T-helper 17 cell (primary cell): Measurements from ENCODE around the gene RBP5. TPM values are rescaled to one million over a fixed set of nuclear protein-coding genes. Genes with fewer than 3 reads are reported as not detected.
A peak's percentile ranks its signal among the peaks of the same experiment; 100 is the strongest.

ENCODE experiments used
- ATAC-seq: fragments of 150-1000 bp; cut with Tn5 transposase; 2 replicates; pipeline ENCODE4 v1.10.0; 2021; ENCODE audit warnings: mild to moderate bottlenecking, moderate library complexity
- DNase-seq, 3 donors: peaks; one replicate each; pipeline versions ENCODE4 v3.0.0 to v3.0.0-alpha.2; 2020 to 2021
- H3K9me3 ChIP-seq: one replicate; pipeline ENCODE4 v1.7.0; 2013; ENCODE audit warnings: low read length, mild to moderate bottlenecking; ENCODE audit not compliant: control insufficient read depth, poor library complexity, severe bottlenecking
- H3K27ac Mint-ChIP-seq: one replicate; pipeline ENCODE4 v1.8.0; 2022; ENCODE audit warnings: mild to moderate bottlenecking, moderate library complexity, mixed read lengths
- H3K27me3 Mint-ChIP-seq: one replicate; pipeline ENCODE4 v1.8.0; 2022; ENCODE audit warnings: mixed read lengths
- H3K36me3 Mint-ChIP-seq: one replicate; pipeline ENCODE4 v1.8.0; 2022; ENCODE audit warnings: low read depth, mixed read lengths
- H3K4me1 Mint-ChIP-seq: one replicate; pipeline ENCODE4 v1.8.0; 2022; ENCODE audit warnings: mild to moderate bottlenecking, mixed read lengths
- H3K4me3 Mint-ChIP-seq: one replicate; pipeline ENCODE4 v1.8.0; 2022; ENCODE audit warnings: mild to moderate bottlenecking, moderate library complexity, mixed read lengths
- total RNA-seq, 4 donors: library from RNA in 2 of 4; stranded (reverse) in 2 of 4; gene quantifications; one replicate each; pipeline ENCODE4 v1.2.3 and lab custom pipeline; 2022 to 2026

RBP5 gene
- total RNA-seq, 2 donors from 2014 or later, result not detected

DNA sequence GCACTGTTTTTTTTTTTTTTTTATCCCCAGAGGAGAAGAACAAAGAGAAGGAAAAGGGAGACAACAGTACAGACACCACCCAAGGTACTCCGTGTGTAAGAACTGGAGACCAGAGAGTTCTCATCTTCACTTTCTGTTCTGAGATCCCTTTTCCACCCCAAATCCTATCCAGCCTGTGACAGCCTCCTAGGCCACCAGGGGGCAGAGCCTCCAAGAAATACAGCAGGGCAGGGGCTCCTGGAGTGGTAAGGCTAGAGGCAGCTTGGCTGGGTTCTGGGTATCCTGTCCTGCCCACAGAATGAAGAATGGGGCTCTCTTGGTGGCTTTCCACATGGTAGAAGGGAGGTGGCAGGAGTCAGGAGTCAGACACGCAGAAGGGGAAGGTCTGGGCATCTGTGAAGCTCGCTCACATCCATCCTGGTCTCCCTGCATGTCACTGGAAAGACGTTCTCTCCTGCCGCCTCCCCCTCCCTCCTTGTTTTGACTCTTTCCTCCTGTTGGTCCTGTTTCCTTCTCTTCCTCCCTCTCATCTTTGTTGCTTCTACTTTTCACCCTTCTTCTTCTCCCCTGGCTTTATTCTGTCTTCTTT, 13.5 kb upstream of the RBP5 start:
- peak in 2 of 3 donors; percentile 24 to 46 for DNase-seq
- Mint-ChIP-seq H3K4me3 (no peak overlapping the region), H3K27me3 (no peaks in the 10 kb centered on the region), H3K27ac (peak overlapping the region; percentile 32), H3K36me3 (peaks cover 31% of the 10 kb centered on the region), H3K4me1 (peaks cover 33% of the 10 kb centered on the region)
- H3K9me3 ChIP-seq, result no peaks in the 10 kb centered on the region
- peak; percentile 79 for ATAC-seq

DNA sequence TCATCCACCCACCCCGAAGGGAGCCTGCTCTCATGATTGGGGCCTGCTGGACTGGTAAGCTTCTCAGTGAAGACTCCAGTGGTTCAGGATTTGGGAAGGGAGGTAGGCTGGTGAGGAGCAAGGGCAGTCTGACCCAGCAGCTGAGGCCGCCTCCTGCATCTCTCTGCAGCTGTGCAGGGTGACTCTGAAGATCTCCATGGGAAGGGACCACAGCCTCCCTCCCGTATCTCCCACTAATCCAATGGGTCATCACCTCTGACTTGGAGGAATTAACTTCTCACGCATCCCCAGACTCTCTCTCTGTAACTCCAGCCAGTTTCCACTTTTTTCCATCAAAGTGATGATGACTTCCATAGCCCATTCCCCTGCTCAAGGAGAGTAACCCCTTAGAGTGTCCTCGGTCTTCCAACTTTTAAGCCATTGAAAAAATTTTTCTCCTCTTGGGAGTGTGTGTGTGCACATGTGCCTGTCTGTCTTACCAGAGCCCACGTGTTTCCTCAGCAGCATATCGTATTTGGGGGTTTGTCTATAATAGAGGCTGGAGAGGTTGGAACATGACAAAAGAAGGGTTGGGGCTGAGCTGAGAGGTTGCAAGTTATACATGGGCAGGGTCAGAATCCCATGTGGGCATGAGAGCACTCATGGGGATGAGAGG, 12.8 kb upstream of the RBP5 start:
- H3K36me3 Mint-ChIP-seq, result peaks cover 30% of the 10 kb centered on the region

DNA sequence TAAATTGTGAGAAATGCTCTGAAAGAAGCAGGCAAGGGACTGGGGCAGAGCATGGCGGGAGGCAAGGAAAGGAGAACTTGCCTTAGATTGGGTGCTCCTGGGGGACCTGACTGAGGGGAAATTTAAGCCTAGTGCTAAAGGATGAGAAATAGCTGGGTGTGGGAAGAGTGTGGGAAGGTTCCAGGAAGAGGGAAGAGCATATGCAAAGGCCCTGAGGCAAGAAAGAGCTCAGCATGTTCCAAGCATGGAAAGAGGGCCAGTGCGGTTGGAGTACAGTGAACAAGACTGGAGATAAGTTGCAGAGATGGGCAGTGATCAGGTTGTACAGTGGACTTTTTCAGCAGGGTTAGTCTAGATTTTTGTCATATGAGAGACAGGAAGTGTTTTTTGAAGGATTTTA, 10.5 kb upstream of the RBP5 start:
- DNase-seq, result no peak
- Mint-ChIP-seq H3K36me3 (peaks cover 28% of the 10 kb centered on the region), H3K27me3 (no peaks in the 10 kb centered on the region), H3K4me1 (peaks cover 29% of the 10 kb centered on the region), H3K4me3 (no peak overlapping the region), H3K27ac (peak overlapping the region; percentile 69)
- no peak for ATAC-seq
- no peaks in the 10 kb centered on the region for H3K9me3 ChIP-seq

More for the DNA sequence above, 12.8 kb upstream of the RBP5 start:
- Mint-ChIP-seq H3K4me3 (no peak overlapping the region), H3K27ac (peak overlapping the region; percentile 32), H3K4me1 (peaks cover 33% of the 10 kb centered on the region), H3K27me3 (no peaks in the 10 kb centered on the region)
- DNase-seq, result no peak
- H3K9me3 ChIP-seq, result no peaks in the 10 kb centered on the region
- no peak for ATAC-seq

DNA sequence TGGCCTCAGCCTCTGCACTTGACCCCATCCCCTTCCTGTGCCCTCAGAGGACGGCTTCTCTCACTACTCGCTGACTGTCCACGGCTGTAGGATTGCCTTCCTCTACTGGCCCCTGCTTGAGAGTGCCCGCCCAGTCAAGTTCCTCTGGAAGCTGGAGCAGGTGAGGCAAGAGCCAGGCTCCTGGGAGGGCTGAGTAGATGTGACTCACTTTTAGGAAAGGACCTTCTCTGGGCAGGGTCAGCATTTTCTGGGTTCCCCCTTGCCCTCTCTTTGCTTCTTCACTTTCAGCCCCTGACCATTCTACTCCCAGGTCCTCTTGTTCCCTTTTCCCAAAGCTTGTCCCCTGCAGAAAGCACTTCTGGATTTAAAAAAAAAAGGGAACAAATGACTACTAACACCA, 9.2 kb upstream of the RBP5 start:
- no peaks in the 10 kb centered on the region for H3K27me3 Mint-ChIP-seq
- H3K4me1 Mint-ChIP-seq, result peaks cover 35% of the 10 kb centered on the region
- no peaks in the 10 kb centered on the region for H3K9me3 ChIP-seq
- DNase-seq (no peak), ATAC-seq (no peak)
- H3K36me3 Mint-ChIP-seq, result peaks cover 28% of the 10 kb centered on the region
- no peak overlapping the region for H3K4me3 Mint-ChIP-seq
- H3K27ac Mint-ChIP-seq, result no peak overlapping the region

DNA sequence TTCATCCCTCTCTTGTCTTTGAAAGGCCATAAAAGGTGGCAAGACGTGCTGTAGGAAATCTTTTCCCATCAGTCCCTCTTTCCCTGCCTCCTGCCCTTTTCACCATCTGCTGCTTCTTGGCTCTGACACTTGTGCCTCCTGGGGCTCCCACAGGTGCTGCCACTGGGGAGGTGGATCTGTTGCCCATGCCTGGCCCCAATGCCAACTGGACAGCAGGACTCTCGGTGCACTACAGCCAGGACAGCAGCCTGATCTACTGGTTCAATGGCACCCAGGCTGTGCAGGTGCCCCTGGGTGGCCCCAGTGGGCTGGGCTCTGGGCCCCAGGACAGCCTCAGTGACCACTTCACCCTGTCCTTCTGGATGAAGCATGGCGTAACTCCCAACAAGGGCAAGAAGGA, 8.0 kb upstream of the RBP5 start:
- H3K27me3 Mint-ChIP-seq, result no peaks in the 10 kb centered on the region
- ATAC-seq, result no peak
- no peak overlapping the region for H3K27ac Mint-ChIP-seq
- H3K4me1 Mint-ChIP-seq, result peaks cover 35% of the 10 kb centered on the region
- H3K9me3 ChIP-seq, result no peaks in the 10 kb centered on the region
- H3K36me3 Mint-ChIP-seq, result peaks cover 19% of the 10 kb centered on the region
- H3K4me3 Mint-ChIP-seq, result no peak overlapping the region
- DNase-seq, result no peak

DNA sequence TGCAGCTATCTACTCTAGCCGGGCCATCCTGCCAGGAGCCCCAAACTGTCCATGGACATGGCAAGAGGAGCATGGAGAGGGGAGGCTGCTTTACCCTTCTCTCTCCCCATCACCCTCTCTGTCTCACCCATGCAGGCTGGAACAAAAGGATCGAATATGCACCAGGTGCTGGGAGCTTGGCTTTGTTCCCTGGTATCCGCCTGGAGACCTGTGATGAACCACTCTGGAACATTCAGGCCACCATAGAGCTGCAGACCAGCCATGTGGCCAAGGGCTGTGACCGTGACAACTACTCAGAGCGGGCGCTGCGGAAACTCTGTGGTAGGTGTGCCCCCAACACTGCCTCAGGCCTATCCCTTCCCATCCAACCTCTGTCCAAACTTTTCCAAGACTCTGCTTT, 7.4 kb upstream of the RBP5 start:
- Mint-ChIP-seq H3K4me3 (no peak overlapping the region), H3K27me3 (no peaks in the 10 kb centered on the region), H3K36me3 (peaks cover 16% of the 10 kb centered on the region), H3K27ac (peak overlapping the region; percentile 41), H3K4me1 (peaks cover 35% of the 10 kb centered on the region)
- ATAC-seq, result no peak
- DNase-seq, result no peak
- H3K9me3 ChIP-seq, result no peaks in the 10 kb centered on the region

DNA sequence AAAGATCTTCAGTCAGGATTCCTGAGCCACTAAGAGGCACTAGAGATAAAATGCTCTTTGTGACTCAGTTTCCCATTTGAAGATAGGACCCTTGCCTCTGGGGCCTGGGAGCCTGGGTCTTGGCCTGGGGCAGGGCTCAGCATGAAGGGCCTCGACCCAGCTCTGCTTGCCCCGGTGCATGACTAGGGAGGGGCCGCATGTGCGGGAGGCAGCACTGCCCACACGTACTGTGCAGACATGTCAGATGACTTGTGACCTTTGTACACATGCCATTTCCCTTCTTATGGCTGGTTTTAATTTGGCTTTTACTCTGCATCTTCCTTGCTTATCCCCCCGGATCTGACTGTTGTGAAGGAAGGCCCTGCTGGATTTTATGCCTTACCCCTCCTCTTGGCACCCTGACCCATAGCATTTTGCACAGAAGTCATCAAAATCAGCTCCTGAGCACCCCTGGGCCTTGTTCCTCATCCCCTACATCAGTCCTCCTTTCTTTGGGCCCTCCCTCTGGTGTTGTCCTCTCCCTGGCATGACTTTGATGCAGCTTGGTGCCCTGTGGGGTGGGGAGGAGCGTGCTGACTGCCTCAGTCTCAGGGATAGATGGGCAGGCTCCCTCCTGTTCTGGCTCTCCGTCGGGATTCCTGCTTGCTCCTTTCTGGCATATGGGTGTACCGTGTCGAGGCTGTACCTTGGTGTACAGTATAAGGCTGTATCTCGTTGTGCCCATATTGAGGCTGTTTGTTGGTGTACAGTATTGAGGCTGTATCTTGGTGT, 5.9 kb upstream of the RBP5 start:
- ATAC-seq (no peak), DNase-seq (no peak)
- no peaks in the 10 kb centered on the region for H3K9me3 ChIP-seq
- peaks cover 13% of the 10 kb centered on the region for H3K36me3 Mint-ChIP-seq
- no peaks in the 10 kb centered on the region for H3K27me3 Mint-ChIP-seq
- no peak overlapping the region for H3K4me3 Mint-ChIP-seq
- H3K4me1 Mint-ChIP-seq, result peaks cover 37% of the 10 kb centered on the region
- no peak overlapping the region for H3K27ac Mint-ChIP-seq

DNA sequence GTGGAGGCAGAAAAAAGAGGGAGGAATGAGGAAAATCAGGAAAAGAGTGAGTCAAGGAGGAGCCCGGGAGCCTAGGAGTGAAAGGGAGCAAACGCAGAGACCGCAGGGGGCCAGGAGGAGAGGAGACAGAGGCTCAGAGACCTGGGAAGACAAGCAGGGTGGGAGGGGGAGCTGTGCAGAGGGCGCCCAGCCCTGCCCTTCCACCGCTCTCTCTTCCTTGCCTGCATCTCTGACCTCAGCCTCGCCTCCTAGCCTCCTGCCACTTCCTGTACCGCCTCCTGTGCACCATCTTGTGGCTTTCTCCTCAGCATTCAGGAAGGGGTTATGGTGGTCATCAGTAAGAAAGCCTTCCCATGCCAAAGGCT, 2.8 kb upstream of the RBP5 start:
- Mint-ChIP-seq H3K27ac (peak overlapping the region; percentile 97), H3K36me3 (peaks cover 6% of the 10 kb centered on the region), H3K4me3 (peak overlapping the region; percentile 98), H3K27me3 (no peaks in the 10 kb centered on the region), H3K4me1 (peaks cover 36% of the 10 kb centered on the region)
- no peak for DNase-seq
- no peaks in the 10 kb centered on the region for H3K9me3 ChIP-seq
- no peak for ATAC-seq

DNA sequence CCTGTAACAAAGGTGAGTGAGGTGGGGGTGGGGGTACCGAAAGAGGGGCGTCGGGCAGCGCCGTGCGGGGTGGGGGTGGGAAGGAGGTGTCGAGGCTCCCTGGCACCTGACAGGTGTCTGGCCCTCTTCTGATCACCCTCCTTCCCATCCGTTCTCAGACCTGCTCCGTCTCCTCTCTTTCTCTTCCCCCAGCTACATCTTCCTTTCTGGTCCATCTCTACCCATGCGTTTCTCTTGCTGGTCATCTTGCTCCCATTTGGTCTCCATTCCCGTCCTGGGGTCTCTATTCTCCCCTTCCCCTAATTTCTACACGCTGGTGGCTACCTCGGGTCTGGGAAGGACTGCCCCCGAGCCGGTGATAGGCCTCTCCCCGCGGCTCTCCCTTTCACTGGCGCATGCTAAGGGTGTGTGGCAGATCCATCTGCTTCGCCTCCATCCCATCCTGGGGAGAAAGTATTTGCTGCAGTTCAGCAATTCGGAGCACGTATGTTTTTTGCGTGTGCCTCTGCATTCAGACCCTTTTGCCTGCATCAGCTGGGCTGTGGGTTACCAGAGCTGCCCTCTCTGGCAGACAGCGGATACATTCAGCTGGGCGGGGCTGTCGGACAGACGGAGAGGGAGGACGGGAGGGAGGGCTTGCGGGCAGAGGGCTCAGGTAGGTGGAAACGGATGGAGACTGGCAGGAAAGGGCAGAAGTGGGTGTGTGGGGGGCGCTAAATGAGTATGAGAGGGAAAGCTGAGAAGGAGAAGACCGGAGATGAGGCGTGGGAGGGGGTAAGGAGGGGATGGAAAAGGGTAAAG, 2.2 kb upstream of the RBP5 start:
- DNase-seq (peak in 2 of 3 donors; percentile 28 to 36), ATAC-seq (peak; percentile 26)
- Mint-ChIP-seq H3K27ac (peak overlapping the region; percentile 97), H3K4me1 (peaks cover 36% of the 10 kb centered on the region), H3K4me3 (peak overlapping the region; percentile 98), H3K36me3 (peaks cover 6% of the 10 kb centered on the region), H3K27me3 (no peaks in the 10 kb centered on the region)
- no peaks in the 10 kb centered on the region for H3K9me3 ChIP-seq

DNA sequence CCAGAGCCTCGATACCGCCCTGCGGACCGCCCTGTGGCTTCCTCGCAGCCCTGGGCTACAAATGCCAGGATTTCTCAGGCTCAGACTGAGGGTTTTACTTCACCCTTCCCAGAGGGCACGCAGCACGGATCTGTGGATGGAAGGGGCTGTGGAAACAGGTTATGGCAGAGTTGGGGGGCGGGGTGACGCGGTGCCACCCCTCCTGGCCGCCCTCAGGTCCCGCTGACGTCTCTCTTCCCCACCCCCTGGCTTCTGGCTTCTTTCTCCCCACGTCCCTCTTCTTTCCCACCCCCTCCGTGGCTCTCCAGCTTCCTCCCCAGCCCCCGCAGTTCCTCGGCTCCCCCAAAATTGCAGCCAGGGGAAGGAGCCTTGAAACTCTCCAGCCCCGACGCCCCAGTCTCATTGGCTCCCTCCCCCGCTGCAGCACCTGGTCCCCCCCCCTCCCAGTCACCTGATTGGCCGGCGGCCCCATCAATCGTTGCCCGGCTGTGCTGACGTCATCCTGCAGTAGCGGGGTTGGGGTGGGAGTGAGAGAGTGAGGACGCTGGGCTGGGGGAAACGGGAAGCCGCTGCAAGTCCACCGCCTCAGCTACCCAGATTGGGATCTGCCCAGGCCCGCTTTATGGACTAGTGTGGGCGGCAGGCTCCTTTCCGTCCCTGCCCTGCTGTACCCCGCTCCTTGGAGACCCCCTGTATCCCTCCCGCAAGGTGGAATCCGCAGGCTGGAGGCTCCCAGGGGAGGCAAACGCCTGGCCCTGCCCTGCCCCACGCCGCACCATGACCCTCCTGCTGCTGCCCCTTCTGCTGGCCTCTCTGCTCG, 1.4 kb upstream of the RBP5 start, which contains the start of gene CLSTN3:
CLSTN3 (plus strand) TSS at position 500 of the 820 bp plus-strand sequence; CDS start at position 778, 278 bp downstream.
- Mint-ChIP-seq H3K4me3 (peak within 1 kb of the TSS; percentile 98), H3K4me1 (peaks cover 35% of the 10 kb centered on the region), H3K27ac (peak within 1 kb of the TSS; percentile 97), H3K27me3 (no peaks in the 10 kb centered on the region), H3K36me3 (peaks cover 2% of the 10 kb centered on the region)
- H3K9me3 ChIP-seq, result no peaks in the 10 kb centered on the region
- DNase-seq, result peak; percentile 75 to 82 (median 82)
- peak; percentile 91 for ATAC-seq

DNA sequence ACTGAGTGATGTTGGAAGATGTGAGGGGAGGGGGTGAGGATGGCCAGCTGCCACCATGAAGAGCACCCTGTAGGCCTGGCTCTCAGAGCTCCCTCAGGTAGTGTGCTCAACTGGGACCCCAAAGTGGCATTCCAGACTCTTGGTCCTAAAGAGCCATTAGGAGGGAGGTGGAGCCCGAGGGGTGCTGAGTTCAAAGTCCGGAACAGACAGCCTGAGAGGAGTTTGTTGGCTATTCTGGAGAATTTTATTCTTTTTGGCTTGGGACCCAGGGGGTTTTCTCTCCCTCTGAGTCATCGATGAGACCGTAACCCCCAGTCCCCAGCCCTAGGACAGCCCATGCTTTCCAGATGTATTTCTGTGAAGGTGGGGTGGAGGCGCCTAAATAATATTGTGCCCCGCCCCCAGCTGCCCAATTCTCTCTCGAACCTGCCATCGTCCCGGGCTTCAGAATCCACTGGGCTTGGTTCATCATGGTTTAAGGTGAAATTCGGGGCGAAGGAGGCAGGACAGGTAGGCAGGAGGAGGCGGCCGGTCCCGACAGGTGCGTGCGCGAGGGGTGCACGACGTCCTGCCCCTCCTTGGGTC, 690 bp upstream of the RBP5 start:
- ATAC-seq (peak; percentile 39), DNase-seq (no peak)
- Mint-ChIP-seq H3K4me1 (peaks cover 35% of the 10 kb centered on the region), H3K36me3 (peaks cover 2% of the 10 kb centered on the region), H3K4me3 (peak overlapping the region; percentile 98), H3K27me3 (no peaks in the 10 kb centered on the region), H3K27ac (peak overlapping the region; percentile 97)
- H3K9me3 ChIP-seq, result no peaks in the 10 kb centered on the region
